ENCODE measurements around the gene RTL10.

The RTL10 gene

GRCh38 chr22:19875531-19876313 lies 21.0 kb upstream of the RTL10 start:
- DNase-seq (ENCODE audit: low read depth in 2 of 2): no peak

- no peak for DNase-seq (ENCODE audit: low read depth in 2 of 2)
These were observed 20.4 kb upstream of the RTL10 start for GRCh38 chr22:19875061-19875530.

- no peak for DNase-seq (ENCODE audit: low read depth in 2 of 2)
These were observed 19.8 kb upstream of the RTL10 start for GRCh38 chr22:19874307-19875060.

GRCh38 chr22:19873960-19874306 lies 19.3 kb upstream of the RTL10 start:
- DNase-seq (ENCODE audit: low read depth in 2 of 2): no peak

DNA sequence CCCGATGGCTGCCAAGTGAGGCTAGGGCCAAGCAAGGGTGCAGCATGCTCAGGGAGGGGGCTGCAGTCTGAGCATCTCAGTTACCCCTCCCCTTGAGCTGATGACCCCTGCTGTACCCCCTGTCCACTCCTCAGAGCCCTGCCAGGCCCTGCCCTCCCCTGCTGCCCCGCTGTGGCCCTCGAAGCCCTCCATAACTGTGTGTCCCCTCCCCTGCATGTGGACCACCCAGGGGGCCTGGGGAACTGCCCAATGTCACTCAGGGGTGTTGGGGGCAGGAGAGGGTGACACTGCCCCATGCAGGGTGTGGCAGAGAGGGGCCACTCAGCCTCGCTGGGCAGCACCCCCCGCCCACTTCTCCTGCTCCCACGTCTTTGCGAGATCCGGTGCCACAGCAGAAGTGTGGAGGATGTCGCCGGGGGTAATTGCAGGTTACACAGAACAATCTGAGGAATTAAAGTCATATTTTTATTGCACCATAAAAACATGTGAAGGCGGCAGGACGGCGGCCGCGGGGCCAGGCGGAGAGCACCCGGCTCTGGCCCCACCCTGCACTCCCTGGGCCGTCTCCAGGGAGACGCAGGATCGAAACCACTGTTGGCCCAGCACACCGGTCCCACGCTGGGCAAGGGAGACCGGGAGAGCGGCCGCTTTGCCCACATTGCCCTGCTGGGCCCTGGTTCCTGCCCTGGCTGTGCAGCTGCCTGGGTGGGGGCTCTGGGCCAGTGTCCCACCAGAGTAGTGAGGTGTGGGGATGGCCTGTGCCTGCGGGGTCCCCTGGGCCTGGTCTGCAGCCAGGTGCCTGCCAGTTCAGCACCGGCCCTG lies 18.7 kb upstream of the RTL10 start:
- no peak for DNase-seq (ENCODE audit: low read depth in 2 of 2)

DNA sequence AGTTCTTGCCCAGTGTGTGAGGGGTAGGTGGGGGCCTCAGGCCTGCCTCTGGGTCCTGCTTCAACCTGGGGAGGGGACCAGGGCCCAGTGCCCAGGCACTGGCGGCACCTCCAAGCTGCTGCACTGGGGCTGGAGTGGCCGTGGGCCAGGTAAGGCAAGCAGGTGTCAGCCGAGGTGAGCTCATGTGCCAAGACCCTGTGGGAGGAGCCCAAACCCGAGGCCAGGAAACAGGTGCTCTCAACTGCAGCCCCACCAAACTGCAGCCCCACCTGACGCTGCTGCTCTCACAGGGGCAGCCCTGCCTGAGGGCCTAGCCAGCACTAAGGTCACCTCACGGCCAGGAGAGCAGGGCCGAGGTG lies 18.1 kb upstream of the RTL10 start:
- no peak for DNase-seq (ENCODE audit: low read depth in 2 of 2)

- no peak for DNase-seq (ENCODE audit: low read depth in 2 of 2)
These were observed 17.4 kb upstream of the RTL10 start for GRCh38 chr22:19871845-19872778.

DNA sequence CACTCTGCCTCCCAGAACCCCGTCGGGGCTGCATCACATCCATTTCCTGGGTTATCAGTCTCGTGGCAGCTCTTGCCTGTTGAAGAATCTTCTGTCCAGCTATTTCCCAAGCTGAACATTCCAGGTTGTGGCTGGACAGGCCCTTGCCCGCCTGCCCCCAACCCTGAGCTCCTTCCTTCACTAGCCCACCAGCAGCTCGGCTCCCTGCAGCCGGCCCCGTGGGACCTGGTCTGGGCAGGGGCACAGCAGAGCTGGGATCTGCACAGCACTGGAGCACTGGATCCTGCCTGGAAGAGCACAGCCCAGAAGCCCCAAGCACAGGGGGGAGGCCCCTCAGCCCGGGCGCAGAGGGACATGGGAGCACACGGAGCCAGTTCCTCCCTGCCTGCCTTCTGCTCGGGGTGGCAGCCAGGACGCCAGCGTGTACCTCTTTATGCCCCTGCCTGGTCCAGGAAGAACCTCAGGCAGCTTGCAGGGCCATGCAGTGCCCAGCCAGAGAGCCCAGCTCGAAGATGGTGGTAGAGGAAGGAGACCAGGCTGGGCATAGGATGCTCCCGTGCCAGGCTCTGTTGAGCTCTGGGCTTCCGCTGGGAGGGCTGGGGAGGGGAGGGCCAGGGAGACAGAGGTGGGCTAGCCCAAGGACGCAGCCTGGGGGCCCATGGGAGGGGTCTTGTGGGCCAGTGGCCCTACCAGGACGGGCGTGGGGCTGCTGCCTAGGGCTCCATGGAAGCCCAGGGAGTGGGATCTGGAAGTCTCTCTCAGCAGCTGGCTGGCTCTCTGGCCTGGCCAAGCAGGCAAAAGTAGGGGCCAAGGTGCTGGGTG lies 16.6 kb upstream of the RTL10 start:
- DNase-seq (ENCODE audit: low read depth in 2 of 2): no peak

DNA sequence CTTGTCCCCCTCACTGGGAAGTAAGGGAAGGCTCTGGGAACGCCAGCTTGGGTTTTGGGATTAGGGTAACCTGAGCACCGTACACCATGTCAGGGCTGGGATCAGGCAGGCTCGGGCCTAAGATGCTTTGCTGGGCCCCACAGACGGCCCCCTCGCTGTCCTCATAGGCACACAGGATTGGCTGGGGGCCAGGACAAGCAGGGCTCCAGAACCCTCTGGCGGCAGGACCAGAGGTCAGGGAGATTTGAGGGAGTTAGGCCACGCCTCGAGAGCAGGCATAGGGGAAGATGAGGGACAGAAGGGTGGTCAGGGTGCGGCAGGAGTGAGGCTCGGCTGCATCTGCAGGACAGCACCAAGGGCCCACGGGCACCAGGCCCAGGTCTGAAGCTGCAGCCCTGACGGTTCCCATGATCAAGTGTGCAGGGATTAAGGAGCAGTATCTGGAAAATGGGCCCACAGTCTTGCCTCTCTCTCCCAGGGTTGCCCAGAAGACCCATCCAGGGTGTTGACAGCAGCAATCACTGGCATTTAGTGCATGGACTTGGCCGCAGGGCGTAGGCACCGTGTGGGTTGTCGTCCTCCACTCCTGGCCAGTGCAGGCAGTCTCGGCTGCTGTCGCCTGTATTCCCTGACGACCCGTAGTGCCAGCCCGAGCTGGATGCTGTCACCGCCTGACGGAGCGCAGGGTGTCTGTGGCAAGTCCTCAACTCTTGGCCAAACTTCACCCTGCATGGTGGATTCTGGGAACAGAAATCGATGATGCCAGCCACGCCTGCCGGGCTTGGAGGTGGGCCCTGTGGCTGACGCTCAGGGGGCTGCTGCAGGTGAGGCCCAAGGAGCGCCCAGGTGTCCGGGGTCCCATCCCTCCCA lies 15.7 kb upstream of the RTL10 start:
- no peak for DNase-seq (ENCODE audit: low read depth in 2 of 2)

- DNase-seq (ENCODE audit: low read depth in 2 of 2): no peak
These were observed 15.0 kb upstream of the RTL10 start for GRCh38 chr22:19869497-19870152.

DNA sequence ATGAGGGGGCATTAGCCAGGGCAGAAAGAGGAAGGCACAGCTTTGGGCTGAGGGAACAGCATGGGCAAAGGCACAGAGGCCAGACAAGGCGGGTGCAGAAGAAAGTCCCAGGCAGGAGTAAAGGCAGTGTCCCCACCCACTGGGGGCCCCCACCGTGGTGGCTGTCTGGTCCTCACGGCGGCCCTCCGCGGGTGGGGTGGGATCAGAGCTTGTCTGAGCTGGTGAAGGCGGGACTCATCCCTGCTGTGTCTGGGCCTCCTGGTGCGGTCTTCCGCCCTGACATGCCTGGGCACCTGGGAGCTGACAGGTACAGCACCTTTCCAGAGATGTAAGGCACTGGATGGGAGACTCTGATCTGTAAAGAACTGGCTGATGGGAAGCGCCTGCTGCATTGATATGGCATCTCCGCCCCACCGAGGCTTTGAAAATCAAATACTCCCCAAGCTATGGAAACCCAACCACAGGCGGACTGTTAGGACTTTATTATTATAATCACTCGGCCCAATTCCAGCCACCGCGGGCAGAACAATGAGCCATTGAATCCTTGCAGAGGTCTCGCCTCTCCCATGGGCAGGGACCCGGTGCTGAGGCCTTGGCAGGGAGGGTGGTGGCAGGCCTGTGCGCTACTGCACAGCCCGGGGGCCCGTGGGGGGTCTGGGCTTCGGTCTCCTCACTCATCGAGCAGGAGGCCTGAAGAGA lies 14.2 kb upstream of the RTL10 start:
- DNase-seq (ENCODE audit: low read depth in 2 of 2): no peak

DNA sequence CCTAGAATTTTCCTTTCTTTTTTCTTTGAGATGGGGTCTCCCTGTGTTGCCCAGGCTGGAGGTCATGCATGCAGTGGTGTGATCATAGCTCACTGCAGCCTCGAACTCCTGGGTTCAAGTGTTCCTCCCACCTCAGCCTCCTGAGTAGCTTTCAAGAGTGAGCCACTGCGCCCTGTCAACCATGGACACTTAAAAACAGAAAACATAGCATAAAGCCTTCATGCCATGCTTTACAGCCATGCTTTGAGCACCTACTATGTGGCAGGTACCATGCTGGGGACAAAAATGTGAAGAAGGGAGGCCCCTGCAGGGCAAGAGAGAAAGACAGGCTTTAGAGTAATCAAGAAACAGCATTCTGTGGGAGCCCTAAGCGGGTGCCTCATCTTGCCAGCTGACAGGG lies 13.7 kb upstream of the RTL10 start:
- DNase-seq (ENCODE audit: low read depth in 2 of 2): no peak

DNA sequence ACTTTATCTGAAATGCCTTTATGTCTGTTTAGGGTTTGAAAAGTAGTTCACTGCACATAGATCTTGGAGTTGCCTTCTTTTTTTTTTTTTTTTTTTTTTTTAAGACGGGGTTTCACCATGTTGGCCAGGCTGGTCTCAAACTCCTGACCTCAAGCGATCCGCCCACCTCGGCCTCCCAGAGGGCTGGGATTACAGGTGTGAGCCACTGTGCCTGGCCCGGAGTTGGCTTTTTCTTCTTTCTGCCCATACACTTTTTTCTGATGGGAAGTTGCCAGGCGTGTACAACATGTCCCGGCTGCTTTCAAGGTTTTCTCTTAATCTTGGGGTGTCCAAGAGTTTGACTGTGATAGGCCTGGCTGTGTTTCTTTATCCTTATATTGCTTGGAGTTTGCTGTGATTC lies 12.9 kb upstream of the RTL10 start:
- DNase-seq (ENCODE audit: low read depth in 2 of 2): no peak

DNA sequence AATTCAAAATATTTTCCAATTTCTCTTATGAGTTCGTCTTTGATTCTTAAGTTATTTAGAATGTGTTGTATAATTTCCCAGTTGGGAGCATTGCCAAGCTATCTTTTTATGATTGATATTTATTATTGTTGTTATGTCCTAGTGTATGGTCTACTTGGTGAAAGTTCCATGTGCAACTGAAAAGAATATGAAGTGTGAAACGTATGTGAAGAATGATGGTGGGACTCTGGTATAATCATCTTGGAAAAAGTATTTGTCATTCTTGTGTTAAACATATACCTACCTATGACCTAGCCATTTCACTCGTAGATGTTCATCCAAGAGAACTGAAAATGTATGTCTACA lies 12.0 kb upstream of the RTL10 start:
- DNase-seq (ENCODE audit: low read depth in 2 of 2): no peak

DNA sequence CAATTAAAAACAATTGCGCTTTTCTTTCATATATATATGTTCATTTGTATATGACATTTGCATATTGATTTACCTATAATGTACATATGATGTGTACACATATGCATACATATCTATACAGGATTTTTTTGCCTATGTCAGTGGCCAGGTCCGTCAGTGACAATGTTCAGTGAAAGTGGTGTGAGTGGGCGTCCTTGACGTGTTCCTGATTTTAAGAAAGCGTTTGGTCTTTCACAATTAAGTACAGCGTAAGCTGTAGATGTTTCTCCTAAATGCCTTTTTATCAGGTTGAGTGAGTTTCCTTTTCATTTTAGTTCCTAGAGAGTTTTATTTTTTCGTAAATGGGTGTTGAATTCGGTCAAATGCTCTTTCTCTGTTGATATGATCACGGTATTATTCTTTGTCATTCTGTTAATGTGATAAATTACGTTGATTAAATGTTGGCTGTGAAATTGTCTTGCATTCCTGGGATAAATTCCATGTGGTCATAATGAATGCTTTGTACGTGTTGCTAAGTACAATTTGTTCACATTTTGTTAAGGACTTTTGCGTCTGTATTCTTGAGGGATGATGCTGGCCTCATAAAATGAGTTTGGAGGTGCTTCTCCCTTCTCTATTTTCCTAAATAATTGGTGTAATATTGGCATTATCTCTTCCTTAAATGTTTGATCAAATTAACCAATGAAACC lies 10.6 kb upstream of the RTL10 start:
- no peak for DNase-seq (ENCODE audit: low read depth in 2 of 2)

GRCh38 chr22:19864538-19865106 lies 9.9 kb upstream of the RTL10 start:
- DNase-seq (ENCODE audit: low read depth in 2 of 2): no peak

DNA sequence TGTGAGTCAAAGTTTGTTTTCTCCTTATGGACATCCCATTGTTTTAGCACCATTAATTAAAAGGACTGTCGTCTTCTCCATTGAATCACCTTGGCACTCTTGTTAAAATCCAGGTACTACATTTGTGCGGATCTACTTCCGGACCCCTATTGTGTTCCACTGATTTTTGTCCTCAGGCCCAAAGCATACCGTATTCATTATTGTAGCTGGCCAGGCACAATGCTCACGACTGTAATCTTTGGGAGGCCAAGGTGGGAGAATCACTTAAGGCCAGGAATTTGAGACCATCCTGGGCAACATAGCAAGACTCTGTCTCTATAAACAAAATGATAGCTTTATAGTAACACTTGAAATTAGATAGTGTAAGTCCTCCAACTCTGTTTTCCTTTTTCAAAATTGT lies 8.9 kb upstream of the RTL10 start:
- no peak for DNase-seq (ENCODE audit: low read depth in 2 of 2)
